Right lobe of liver (tissue), 4 donors: ENCODE results near the gene PTPRK.

Source experiments
- POLR2A ChIP-seq: fragments of 450-650 bp; IDR thresholded peaks from one replicate; pipeline ENCODE4 v1.6.1; 2017; ENCODE audit warnings: antibody characterized with exemption, mild to moderate bottlenecking
- TF ChIP-seq, protein P1 (sequence below), 4 donors: fragments of 200-600 bp in 3 of 4; fragments of 450-650 bp in 1 of 4; IDR thresholded peaks; one replicate each; pipeline versions ENCODE4 v1.5.1 to v1.8.0; 2016 to 2022; ENCODE audit warnings: antibody characterized with exemption in 4 of 4, mild to moderate bottlenecking in 2 of 4
- donor health status: DM: no; HTN: no; CAD: no.
- donor health status: DM: no; HTN: no; CAD: no.
- donor health status: DM: no; HTN: yes; CAD: no.

DNA sequence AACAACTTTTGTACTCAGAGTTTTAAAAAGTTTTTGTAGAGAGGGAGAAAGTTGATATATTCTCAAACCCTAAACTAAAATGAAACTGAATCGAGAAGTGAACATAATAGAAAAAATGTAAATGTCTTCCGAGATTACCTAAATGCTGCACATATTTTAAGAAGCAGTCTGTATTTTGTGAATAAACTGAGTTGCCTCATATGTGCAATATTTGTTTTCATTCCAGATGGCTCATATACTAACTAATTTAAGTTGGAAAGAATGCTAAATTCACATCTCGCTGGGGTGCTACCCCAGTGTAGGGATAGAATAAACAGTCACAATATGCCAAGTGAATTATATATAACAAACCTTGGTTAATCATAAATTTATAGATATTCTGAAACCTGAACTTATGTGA, 333.7 kb downstream of the PTPRK start:
- TF ChIP-seq, protein P1, sequence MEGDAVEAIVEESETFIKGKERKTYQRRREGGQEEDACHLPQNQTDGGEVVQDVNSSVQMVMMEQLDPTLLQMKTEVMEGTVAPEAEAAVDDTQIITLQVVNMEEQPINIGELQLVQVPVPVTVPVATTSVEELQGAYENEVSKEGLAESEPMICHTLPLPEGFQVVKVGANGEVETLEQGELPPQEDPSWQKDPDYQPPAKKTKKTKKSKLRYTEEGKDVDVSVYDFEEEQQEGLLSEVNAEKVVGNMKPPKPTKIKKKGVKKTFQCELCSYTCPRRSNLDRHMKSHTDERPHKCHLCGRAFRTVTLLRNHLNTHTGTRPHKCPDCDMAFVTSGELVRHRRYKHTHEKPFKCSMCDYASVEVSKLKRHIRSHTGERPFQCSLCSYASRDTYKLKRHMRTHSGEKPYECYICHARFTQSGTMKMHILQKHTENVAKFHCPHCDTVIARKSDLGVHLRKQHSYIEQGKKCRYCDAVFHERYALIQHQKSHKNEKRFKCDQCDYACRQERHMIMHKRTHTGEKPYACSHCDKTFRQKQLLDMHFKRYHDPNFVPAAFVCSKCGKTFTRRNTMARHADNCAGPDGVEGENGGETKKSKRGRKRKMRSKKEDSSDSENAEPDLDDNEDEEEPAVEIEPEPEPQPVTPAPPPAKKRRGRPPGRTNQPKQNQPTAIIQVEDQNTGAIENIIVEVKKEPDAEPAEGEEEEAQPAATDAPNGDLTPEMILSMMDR (IDR thresholded peaks at IDR 0.05): no peak
- TF ChIP-seq POLR2A: no peak
